Lower lobe of right lung (tissue), 2 donors: ENCODE data around the gene GGCX. TPM values are rescaled to one million over a fixed set of nuclear protein-coding genes. Genes with fewer than 3 reads are reported as not detected.

Experiments
- ATAC-seq, 2 donors: fragments of 200-7000 bp; cut with Tn5 transposase; one replicate each; pipeline ENCODE4 v1.9.1; 2020 to 2022; ENCODE audit warnings: mild to moderate bottlenecking in 2 of 2, moderate library complexity in 2 of 2
- DNase-seq: peaks from one replicate; pipeline ENCODE4 v3.0.0-alpha.2; 2020
- H3K27ac ChIP-seq: fragments of 200-600 bp; one replicate; pipeline ENCODE4 v1.8.0; 2022
- H3K27me3 ChIP-seq: fragments of 200-600 bp; one replicate; pipeline ENCODE4 v1.8.0; 2022; ENCODE audit warnings: low read depth
- H3K36me3 ChIP-seq: fragments of 200-600 bp; one replicate; pipeline ENCODE4 v1.8.0; 2022; ENCODE audit warnings: mild to moderate bottlenecking
- H3K4me1 ChIP-seq: fragments of 200-600 bp; one replicate; pipeline ENCODE4 v1.8.0; 2022
- H3K4me3 ChIP-seq: fragments of 200-600 bp; one replicate; pipeline ENCODE4 v1.8.0; 2022; ENCODE audit warnings: mild to moderate bottlenecking
- H3K9me3 ChIP-seq: fragments of 200-600 bp; one replicate; pipeline ENCODE4 v1.8.0; 2022
- CTCF ChIP-seq: fragments of 200-600 bp; IDR thresholded peaks from one replicate; pipeline ENCODE4 v1.8.0; 2022; ENCODE audit warnings: antibody characterized with exemption, mild to moderate bottlenecking
- intact Hi-C: fragments of 100-400 bp; cut with DNase I; formaldehyde crosslinking; loops from one replicate; pipeline ENCODE4 v1.11.0; 2022
- total RNA-seq: library from RNA; stranded (reverse); fragmentation: NEBNext Ultra II Directional; extraction: Animal tissue kit (Norgen Biotek cat#: 25700); gene quantifications from one replicate; pipeline ENCODE4 v1.2.1, GENCODE V29; 2021
- donor health status: DM: no; HTN: yes; CAD: no; lungs with severe emphysema.

GGCX gene
- total RNA-seq, 1 donor from 2014 or later, result 62.2 TPM

GRCh38 chr2:85585781-85586105 is 24.4 kb upstream of the GGCX start:
- DNase-seq (no peak), ATAC-seq (peak in 1 of 2 donors; percentile 51)
- H3K27me3 ChIP-seq, result no peaks in the 10 kb centered on the region
- peaks cover 84% of the 10 kb centered on the region for H3K4me1 ChIP-seq
- no peak for TF ChIP-seq CTCF
- H3K36me3 ChIP-seq, result peaks cover 24% of the 10 kb centered on the region
- intact Hi-C loops, result no loop called here
- peak overlapping the region; percentile 95 for H3K27ac ChIP-seq
- no peaks in the 10 kb centered on the region for H3K9me3 ChIP-seq
- peak overlapping the region; percentile 77 for H3K4me3 ChIP-seq

- peak; percentile 62 for DNase-seq
Observed at GRCh38 chr2:85584857-85585780, 23.8 kb upstream of the GGCX start.

GRCh38 chr2:85584354-85584856 is 23.1 kb upstream of the GGCX start, which contains the start of gene VAMP5:
VAMP5 (plus strand) TSS chr2:85584431; CDS start chr2:85584491, 60 bp downstream.
- peaks cover 83% of the 10 kb centered on the region for H3K4me1 ChIP-seq
- H3K36me3 ChIP-seq, result peaks cover 24% of the 10 kb centered on the region
- ATAC-seq (peak; percentile 48 to 49), DNase-seq (no peak)
- intact Hi-C loops, result no loop called here
- H3K27me3 ChIP-seq, result no peaks in the 10 kb centered on the region
- no peak for TF ChIP-seq CTCF
- no peaks in the 10 kb centered on the region for H3K9me3 ChIP-seq
- peak within 1 kb of the TSS; percentile 95 for H3K27ac ChIP-seq
- peak within 1 kb of the TSS; percentile 77 for H3K4me3 ChIP-seq

More at GRCh38 chr2:85584857-85585780, 23.8 kb upstream of the GGCX start:
- peak overlapping the region; percentile 77 for H3K4me3 ChIP-seq
- H3K36me3 ChIP-seq, result peaks cover 24% of the 10 kb centered on the region
- TF ChIP-seq CTCF, result no peak
- peak overlapping the region; percentile 95 for H3K27ac ChIP-seq
- peaks cover 83% of the 10 kb centered on the region for H3K4me1 ChIP-seq
- no peaks in the 10 kb centered on the region for H3K9me3 ChIP-seq
- ATAC-seq, result peak; percentile 53 to 70
- H3K27me3 ChIP-seq, result no peaks in the 10 kb centered on the region
- intact Hi-C loops, result no loop called here

GRCh38 chr2:85583667-85584353 is 22.5 kb upstream of the GGCX start:
- DNase-seq (no peak), ATAC-seq (peak in 1 of 2 donors; percentile 2)
- H3K27me3 ChIP-seq, result no peaks in the 10 kb centered on the region
- peak overlapping the region; percentile 77 for H3K4me3 ChIP-seq
- no peak for TF ChIP-seq CTCF
- intact Hi-C loops, result no loop called here
- peaks cover 24% of the 10 kb centered on the region for H3K36me3 ChIP-seq
- peaks cover 83% of the 10 kb centered on the region for H3K4me1 ChIP-seq
- no peaks in the 10 kb centered on the region for H3K9me3 ChIP-seq
- H3K27ac ChIP-seq, result peak overlapping the region; percentile 95

GRCh38 chr2:85582492-85582891 is 21.2 kb upstream of the GGCX start:
- H3K4me1 ChIP-seq, result peaks cover 75% of the 10 kb centered on the region
- H3K27me3 ChIP-seq, result no peaks in the 10 kb centered on the region
- no peak for TF ChIP-seq CTCF
- DNase-seq, result no peak
- H3K4me3 ChIP-seq, result no peak overlapping the region
- intact Hi-C loops, result no loop called here
- H3K9me3 ChIP-seq, result no peaks in the 10 kb centered on the region
- H3K27ac ChIP-seq, result peak overlapping the region; percentile 95
- ATAC-seq, result no peak
- H3K36me3 ChIP-seq, result peaks cover 24% of the 10 kb centered on the region
